ENCODE measurements around the gene S100A11.

- TF ChIP-seq POLR2A (IDR thresholded peaks at IDR 0.05) (no peak), POLR2AphosphoS5 (IDR thresholded peaks at IDR 0.05) (no peak), CTCF (IDR thresholded peaks at IDR 0.05) (no peak), EP300 (IDR thresholded peaks at IDR 0.05) (no peak)
Measured at GRCh38 chr1:152020849-152021248, 16.0 kb downstream of the S100A11 start.

Data from suprapubic skin (tissue), 4 donors.